Activated T-cell treated with anti-CD3 and anti-CD28 coated beads, Interleukin-2, amount 50 U/mL, for 1 hour (primary cell): Measurements from ENCODE around the gene SIGLEC11.
"Not testable (repeated sequence)": the region's sequence is repeated elsewhere in the genome, so short reads cannot be mapped to it uniquely, and the experiment has no call there.

ENCODE experiments used
- DNase-seq: peaks from one replicate; pipeline ENCODE4 v3.0.0-alpha.2; 2020

Gene SIGLEC11, protein sequence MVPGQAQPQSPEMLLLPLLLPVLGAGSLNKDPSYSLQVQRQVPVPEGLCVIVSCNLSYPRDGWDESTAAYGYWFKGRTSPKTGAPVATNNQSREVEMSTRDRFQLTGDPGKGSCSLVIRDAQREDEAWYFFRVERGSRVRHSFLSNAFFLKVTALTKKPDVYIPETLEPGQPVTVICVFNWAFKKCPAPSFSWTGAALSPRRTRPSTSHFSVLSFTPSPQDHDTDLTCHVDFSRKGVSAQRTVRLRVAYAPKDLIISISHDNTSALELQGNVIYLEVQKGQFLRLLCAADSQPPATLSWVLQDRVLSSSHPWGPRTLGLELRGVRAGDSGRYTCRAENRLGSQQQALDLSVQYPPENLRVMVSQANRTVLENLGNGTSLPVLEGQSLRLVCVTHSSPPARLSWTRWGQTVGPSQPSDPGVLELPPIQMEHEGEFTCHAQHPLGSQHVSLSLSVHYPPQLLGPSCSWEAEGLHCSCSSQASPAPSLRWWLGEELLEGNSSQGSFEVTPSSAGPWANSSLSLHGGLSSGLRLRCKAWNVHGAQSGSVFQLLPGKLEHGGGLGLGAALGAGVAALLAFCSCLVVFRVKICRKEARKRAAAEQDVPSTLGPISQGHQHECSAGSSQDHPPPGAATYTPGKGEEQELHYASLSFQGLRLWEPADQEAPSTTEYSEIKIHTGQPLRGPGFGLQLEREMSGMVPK

DNA sequence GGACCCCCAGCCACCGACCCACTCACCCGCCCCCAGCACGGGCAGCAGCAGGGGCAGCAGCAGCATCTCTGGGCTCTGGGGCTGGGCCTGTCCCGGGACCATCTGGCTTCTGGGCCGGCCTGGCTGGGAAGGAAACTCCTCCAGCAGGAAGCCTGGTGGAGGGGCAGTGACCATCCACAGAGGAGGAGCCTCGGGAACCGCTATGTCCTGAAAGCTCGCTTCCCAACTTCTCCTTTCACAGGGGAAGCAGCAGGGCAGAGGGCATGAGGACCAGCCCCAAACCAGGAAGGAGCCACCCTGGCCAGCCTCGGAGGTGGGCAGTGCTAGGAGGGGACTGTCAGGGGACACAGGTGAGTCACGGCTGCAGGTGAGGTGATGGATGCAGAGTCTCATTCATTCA, at the start of gene SIGLEC11:
TSS of gene SIGLEC11 (minus strand) at position 193 of the 400 bp plus-strand sequence. CDS start at position 102, 91 bp downstream.
- DNase-seq = not testable (repeated sequence)

DNA sequence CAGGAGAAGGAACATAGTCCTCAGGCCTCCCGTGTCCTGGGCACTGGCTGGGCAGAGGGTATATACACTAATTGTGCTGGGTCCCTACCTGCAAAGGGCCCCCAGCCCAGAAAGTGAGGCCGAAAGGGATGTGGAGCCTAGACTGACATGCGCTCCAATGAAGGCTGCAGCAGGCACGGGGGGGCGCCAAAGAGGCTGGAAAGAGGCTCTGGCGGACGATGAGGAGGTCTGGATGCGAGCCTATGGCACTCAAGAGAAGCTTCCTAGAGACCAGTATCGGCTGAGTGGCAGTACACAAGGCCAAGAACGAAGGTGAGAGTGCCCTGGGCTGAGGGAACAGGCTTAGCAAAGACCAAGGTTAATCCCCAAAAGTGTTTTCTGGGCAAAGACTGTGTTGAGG, 47.6 kb upstream of the SIGLEC11 start:
- no peak for DNase-seq

- no peak for DNase-seq
Observed at GRCh38 chr19:50007947-50008346, 47.0 kb upstream of the SIGLEC11 start.

GRCh38 chr19:50007170-50007569, 46.2 kb upstream of the SIGLEC11 start:
- DNase-seq = no peak

GRCh38 chr19:50005428-50005827, 44.5 kb upstream of the SIGLEC11 start:
- no peak for DNase-seq

DNA sequence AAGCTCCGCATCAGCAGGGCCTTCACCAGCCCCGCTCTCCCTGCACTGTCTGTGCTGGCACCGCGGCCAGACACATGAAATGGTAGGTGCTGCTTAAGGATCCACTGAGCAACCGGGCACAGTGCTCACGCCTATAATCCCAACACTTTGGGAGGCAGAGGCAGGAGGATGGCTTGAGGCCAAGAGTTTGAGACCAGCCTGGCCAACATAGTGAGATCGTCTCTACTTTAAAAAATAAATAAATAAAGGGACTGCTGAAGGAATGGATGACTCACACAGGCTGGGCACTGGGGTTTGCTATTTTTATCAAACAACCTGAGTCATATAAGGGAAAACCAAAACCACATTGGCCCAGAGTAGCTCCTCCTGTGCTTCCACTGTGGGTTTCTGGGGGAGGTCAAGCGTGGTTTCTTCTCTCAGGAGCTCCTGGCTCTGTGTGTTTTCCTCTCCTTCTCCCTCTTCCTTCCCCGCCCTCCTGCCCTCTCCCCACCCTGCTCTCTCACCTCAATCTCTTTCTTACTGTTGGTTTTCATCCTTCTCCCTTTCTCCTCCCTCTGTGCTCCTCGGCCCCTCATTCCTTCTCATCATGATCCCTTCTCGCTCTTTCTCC, 42.9 kb upstream of the SIGLEC11 start:
- no peak for DNase-seq

- DNase-seq = no peak
Observed at GRCh38 chr19:50003254-50003788, 42.3 kb upstream of the SIGLEC11 start.

GRCh38 chr19:50002386-50002960, 41.5 kb upstream of the SIGLEC11 start:
- no peak for DNase-seq

DNA sequence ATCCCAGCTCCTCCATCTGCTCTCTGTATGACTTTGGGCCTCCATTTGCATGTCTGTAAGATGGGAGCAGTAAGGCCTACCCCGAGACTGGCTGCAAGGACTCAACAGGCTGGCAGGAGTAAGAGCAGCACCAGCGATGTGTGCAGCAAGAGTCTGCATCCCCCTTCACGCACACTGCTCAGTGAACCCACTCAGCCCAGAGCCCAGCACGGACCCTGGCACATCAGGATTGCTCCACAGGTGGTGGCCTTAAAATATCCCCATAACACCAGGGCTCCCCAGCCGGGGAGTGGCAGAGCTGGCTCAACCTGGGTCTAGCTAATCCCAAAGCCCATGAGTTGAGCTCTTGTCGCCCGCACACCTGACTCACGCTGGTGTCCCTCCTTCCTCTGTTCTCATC, 40.8 kb upstream of the SIGLEC11 start:
- no peak for DNase-seq

DNA sequence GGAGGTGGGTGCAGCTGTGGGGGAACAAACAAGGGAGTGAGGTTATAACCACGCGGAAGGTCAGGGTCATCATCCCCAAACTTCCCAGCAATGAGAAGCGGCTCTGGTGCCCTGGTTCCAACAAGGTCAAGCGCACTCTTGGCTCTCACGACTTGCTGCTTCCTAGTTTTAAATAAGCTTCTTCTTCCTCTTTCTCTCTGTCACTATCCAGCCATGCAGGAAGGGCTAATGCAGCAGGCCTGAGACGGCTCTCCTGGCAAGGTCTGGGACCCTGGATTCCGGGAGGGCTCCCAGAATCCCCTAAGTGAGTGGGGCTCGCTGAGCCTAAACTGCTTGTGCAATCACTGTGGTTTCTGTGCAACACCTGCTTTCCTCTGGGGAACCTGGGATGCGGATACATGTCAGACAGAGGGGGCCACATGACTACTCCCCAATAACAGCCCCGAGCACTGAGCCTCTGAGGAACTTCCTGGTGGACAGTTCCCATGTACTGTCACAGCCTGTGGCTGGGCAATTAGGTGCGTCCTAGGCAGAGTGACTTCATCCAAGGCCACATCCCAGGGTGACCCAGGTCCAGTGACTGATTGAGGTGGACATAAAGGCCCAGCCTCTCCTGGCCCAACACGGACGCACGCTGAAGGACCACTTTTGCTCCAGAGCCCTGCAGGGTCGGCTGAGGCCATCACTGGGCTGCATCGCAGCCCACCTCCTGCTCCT, 40.0 kb upstream of the SIGLEC11 start:
- DNase-seq = no peak

GRCh38 chr19:50000038-50000840, 39.3 kb upstream of the SIGLEC11 start:
- no peak for DNase-seq

- DNase-seq = no peak
Observed at GRCh38 chr19:49999371-50000010, 38.5 kb upstream of the SIGLEC11 start.

GRCh38 chr19:49997709-49998108, 36.7 kb upstream of the SIGLEC11 start:
- DNase-seq = no peak

GRCh38 chr19:49988433-49988832, 27.5 kb upstream of the SIGLEC11 start:
- no peak for DNase-seq

- no peak for DNase-seq
Observed at GRCh38 chr19:49988007-49988406, 27.0 kb upstream of the SIGLEC11 start.

DNA sequence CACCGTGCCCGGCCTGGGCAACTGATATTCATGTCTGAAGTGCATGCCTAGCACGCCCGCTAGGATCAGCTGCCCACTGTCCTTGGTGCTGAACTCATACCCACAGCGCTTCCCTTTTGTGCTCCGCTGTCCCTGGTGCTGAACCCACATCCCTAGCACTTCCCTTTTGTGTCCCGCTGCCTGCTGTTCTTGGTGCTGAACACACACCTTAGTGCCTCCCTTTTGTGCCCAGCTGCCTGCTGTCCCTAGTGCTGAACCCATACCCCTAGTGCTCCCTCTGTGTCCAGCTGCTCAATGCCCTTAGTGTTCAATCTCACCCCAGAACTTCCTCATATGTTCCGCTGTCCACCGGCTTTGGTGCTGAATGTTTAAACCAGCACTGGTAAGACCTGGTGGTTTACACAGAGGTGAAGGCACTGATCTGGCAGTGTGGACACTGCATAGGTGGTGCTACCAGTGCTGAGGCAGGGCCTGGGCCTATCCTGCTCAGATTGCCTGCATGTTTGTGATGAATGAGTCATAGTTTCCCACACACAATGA, 26.3 kb upstream of the SIGLEC11 start:
- DNase-seq = peak; percentile 76

DNA sequence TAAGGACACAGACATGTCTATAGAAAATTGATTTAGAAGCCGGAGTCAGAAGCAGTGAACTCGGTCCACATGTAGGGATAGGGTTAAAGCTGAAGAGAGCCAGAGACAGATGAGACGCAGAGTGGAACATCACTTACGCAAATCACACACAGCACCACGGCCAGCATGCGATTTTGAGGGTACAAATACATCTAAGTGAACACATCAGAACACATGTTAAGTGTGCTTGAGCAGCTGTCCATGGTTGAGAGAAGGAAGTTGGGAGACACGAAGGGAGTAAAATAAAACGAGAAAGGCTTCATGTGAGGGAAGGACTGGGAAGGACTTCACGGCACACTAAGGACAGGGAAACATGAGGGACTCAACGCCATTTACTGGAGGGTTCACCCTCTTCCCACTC, 25.4 kb upstream of the SIGLEC11 start:
- no peak for DNase-seq

DNA sequence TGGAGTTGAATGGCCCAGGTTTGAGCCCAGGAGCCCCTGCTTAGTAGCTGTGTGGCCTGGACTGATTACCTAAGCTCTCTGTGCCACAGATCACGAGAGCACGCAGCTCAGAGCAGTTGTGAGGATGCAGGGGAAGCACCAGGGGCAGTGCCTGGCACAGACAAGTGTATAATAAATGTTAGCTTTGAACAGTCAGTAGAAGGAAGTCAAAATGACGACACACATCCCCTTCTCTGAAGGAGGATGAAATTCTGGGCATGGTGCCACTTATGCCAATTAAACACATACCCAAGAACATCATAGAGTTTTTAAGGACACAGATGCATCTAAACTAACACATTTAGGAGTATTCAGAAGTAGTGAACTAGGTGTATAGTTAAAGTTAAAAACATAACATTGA, 24.9 kb upstream of the SIGLEC11 start:
- no peak for DNase-seq

DNA sequence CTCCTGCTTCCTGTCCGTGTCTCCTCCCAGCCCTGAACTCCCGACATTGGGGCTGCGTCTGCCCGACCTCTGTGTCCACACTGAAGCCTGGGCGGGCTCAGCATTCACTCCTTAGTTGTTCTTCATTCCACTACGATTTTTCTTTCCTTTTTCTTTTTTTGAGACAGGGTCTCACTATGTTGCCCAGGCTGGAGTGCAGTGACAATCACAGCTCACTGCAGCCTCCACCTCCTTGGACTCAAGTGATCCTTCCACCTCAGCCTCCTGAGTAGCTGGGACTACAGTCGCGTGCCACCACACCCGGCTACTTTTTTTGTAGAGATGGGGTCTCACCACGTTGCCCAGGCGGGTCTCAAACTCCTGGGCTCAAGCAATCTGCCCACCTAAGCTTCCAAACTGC, 23.5 kb upstream of the SIGLEC11 start:
- no peak for DNase-seq

GRCh38 chr19:49983645-49984229, 22.8 kb upstream of the SIGLEC11 start:
- DNase-seq = peak; percentile 78
